Effector CD8-positive, alpha-beta T cell (primary cell): Measurements from ENCODE around the gene CTAGE6.
"Not testable (repeated sequence)": the region's sequence is repeated elsewhere in the genome, so short reads cannot be mapped to it uniquely, and the experiment has no call there.

Experiments used
- DNase-seq: peaks from one replicate; lab custom pipeline; 2025; lab: John Stamatoyannopoulos, UW
- total RNA-seq, 4 experiments: gene quantifications; one replicate each; lab custom pipeline; 2026; lab: John Stamatoyannopoulos, UW

Gene CTAGE6
- 0.44 to 0.73 (median 0.52) reads per million in 4 experiments for total RNA-seq

GRCh38 chr7:143757596-143757995 is at the start of gene CTAGE6:
TSS of gene CTAGE6 (minus strand) at chr7:143757696. CDS start at chr7:143757658, 38 bp downstream.
- not testable (repeated sequence) for DNase-seq

GRCh38 chr7:143806664-143807071 is 49.2 kb upstream of the CTAGE6 start:
- DNase-seq = not testable (repeated sequence)

- not testable (repeated sequence) for DNase-seq
Observed at GRCh38 chr7:143797896-143798290, 40.4 kb upstream of the CTAGE6 start.

- not testable (repeated sequence) for DNase-seq
Observed at GRCh38 chr7:143797119-143797895, 39.8 kb upstream of the CTAGE6 start.

GRCh38 chr7:143795653-143796052 is 38.2 kb upstream of the CTAGE6 start:
- not testable (repeated sequence) for DNase-seq

GRCh38 chr7:143792633-143793032 is 35.1 kb upstream of the CTAGE6 start:
- DNase-seq = not testable (repeated sequence)

GRCh38 chr7:143785415-143786182 is 28.1 kb upstream of the CTAGE6 start:
- DNase-seq = not testable (repeated sequence)

GRCh38 chr7:143779591-143779990 is 22.1 kb upstream of the CTAGE6 start:
- not testable (repeated sequence) for DNase-seq

- DNase-seq = not testable (repeated sequence)
Observed at GRCh38 chr7:143772738-143773468, 15.4 kb upstream of the CTAGE6 start.

- not testable (repeated sequence) for DNase-seq
Observed at GRCh38 chr7:143767531-143767930, 10.0 kb upstream of the CTAGE6 start.

- not testable (repeated sequence) for DNase-seq
Observed at GRCh38 chr7:143765678-143766077, 8.2 kb upstream of the CTAGE6 start.

- DNase-seq = not testable (repeated sequence)
Observed at GRCh38 chr7:143763065-143763464, 5.6 kb upstream of the CTAGE6 start.

- not testable (repeated sequence) for DNase-seq
Observed at GRCh38 chr7:143745340-143745739, 12.2 kb downstream of the CTAGE6 start.

- DNase-seq = not testable (repeated sequence)
Observed at GRCh38 chr7:143737037-143737819, 20.3 kb downstream of the CTAGE6 start.

- DNase-seq = no peak
Observed at GRCh38 chr7:143735962-143736361, 21.5 kb downstream of the CTAGE6 start.

- DNase-seq = no peak
Observed at GRCh38 chr7:143733876-143734275, 23.6 kb downstream of the CTAGE6 start.

GRCh38 chr7:143728333-143728862 is 29.1 kb downstream of the CTAGE6 start:
- no peak for DNase-seq

- DNase-seq = not testable (repeated sequence)
Observed at GRCh38 chr7:143727561-143727960, 29.9 kb downstream of the CTAGE6 start.

- DNase-seq = not testable (repeated sequence)
Observed at GRCh38 chr7:143726143-143726542, 31.4 kb downstream of the CTAGE6 start.

GRCh38 chr7:143720335-143720734 is 37.2 kb downstream of the CTAGE6 start:
- DNase-seq = not testable (repeated sequence)
